ENCODE measurements around the gene DHX34.
"Not testable (repeated sequence)": the region's sequence is repeated elsewhere in the genome, so short reads cannot be mapped to it uniquely, and the experiment has no call there.

The DHX34 gene

GRCh38 chr19:47365455-47365854, 16.3 kb downstream of the DHX34 start:
- DNase-seq (ENCODE audit: low read depth in 2 of 2, low spot score in 1 of 2): not testable (repeated sequence)

- DNase-seq (ENCODE audit: low read depth in 2 of 2, low spot score in 1 of 2): no peak
Measured at GRCh38 chr19:47370045-47370611, 21.0 kb downstream of the DHX34 start.

GRCh38 chr19:47371261-47371660, 22.1 kb downstream of the DHX34 start:
- no peak for DNase-seq (ENCODE audit: low read depth in 2 of 2, low spot score in 1 of 2)

GRCh38 chr19:47372603-47373002, 23.5 kb downstream of the DHX34 start:
- DNase-seq (ENCODE audit: low read depth in 2 of 2, low spot score in 1 of 2): no peak

- no peak for DNase-seq (ENCODE audit: low read depth in 2 of 2, low spot score in 1 of 2)
Measured at GRCh38 chr19:47373246-47374240, 24.4 kb downstream of the DHX34 start.

- no peak for DNase-seq (ENCODE audit: low read depth in 2 of 2, low spot score in 1 of 2)
Measured at GRCh38 chr19:47374876-47375693, 26.0 kb downstream of the DHX34 start.

- no peak for DNase-seq (ENCODE audit: low read depth in 2 of 2, low spot score in 1 of 2)
Measured at GRCh38 chr19:47375694-47376588, 26.8 kb downstream of the DHX34 start.

GRCh38 chr19:47376589-47377144, 27.6 kb downstream of the DHX34 start:
- no peak for DNase-seq (ENCODE audit: low read depth in 2 of 2, low spot score in 1 of 2)

GRCh38 chr19:47377208-47377701, 28.1 kb downstream of the DHX34 start:
- no peak for DNase-seq (ENCODE audit: low read depth in 2 of 2, low spot score in 1 of 2)

- no peak for DNase-seq (ENCODE audit: low read depth in 2 of 2, low spot score in 1 of 2)
Measured at GRCh38 chr19:47377801-47378200, 28.7 kb downstream of the DHX34 start.

- no peak for DNase-seq (ENCODE audit: low read depth in 2 of 2, low spot score in 1 of 2)
Measured at GRCh38 chr19:47378246-47378645, 29.1 kb downstream of the DHX34 start.

- DNase-seq (ENCODE audit: low read depth in 2 of 2, low spot score in 1 of 2): no peak
Measured at GRCh38 chr19:47379381-47379938, 30.3 kb downstream of the DHX34 start.

- no peak for DNase-seq (ENCODE audit: low read depth in 2 of 2, low spot score in 1 of 2)
Measured at GRCh38 chr19:47380559-47380958, 31.4 kb downstream of the DHX34 start.

GRCh38 chr19:47381121-47381520, 32.0 kb downstream of the DHX34 start:
- DNase-seq (ENCODE audit: low read depth in 2 of 2, low spot score in 1 of 2): no peak

- DNase-seq (ENCODE audit: low read depth in 2 of 2, low spot score in 1 of 2): peak in 1 of 2 donors; percentile 13
Measured at GRCh38 chr19:47381653-47382279, 32.7 kb downstream of the DHX34 start.

- not testable (repeated sequence) for DNase-seq (ENCODE audit: low read depth in 2 of 2, low spot score in 1 of 2)
Measured at GRCh38 chr19:47383890-47384289, 34.8 kb downstream of the DHX34 start.

GRCh38 chr19:47384533-47384932, 35.4 kb downstream of the DHX34 start:
- not testable (repeated sequence) for DNase-seq (ENCODE audit: low read depth in 2 of 2, low spot score in 1 of 2)

GRCh38 chr19:47386582-47386981, 37.5 kb downstream of the DHX34 start:
- not testable (repeated sequence) for DNase-seq (ENCODE audit: low read depth in 2 of 2, low spot score in 1 of 2)

GRCh38 chr19:47387623-47388022, 38.5 kb downstream of the DHX34 start:
- not testable (repeated sequence) for DNase-seq (ENCODE audit: low read depth in 2 of 2, low spot score in 1 of 2)
